HepG2 (cell line): ENCODE data around the gene MAP2K5. TPM values are rescaled to one million over a fixed set of nuclear protein-coding genes. Genes with fewer than 3 reads are reported as not detected.

Experiments
- ATAC-seq: fragments of 200-7000 bp; cut with Tn5 transposase; 3 replicates; pipeline ENCODE4 v1.9.1; 2020; ENCODE audit warnings: mild to moderate bottlenecking, moderate library complexity
- BruUV-seq: library from RNA; stranded (reverse); fragments of 400-500 nt; replicated peaks from 2 replicates; lab custom pipeline; 2021; lab: Mats Ljungman, UMichigan
- CTCF ChIA-PET: fragments of 300-600 bp; formaldehyde crosslinking; extraction: SDS; loops from one replicate; lab custom pipeline; 2021; ENCODE audit warnings: low total read pairs, inconsistent platforms, low intra/inter-chr PET ratio; lab: Yijun Ruan, JAX
- POLR2A ChIA-PET: fragments of 350-600 bp; sonication (Branson Sonifier 250); formaldehyde crosslinking; loops from one replicate; lab custom pipeline; 2020; ENCODE audit warnings: antibody characterized with exemption, inconsistent platforms; lab: Yijun Ruan, JAX
- DNase-seq: peaks from one replicate; pipeline ENCODE4 v3.0.0-alpha.2; 2015; ENCODE audit warnings: low spot score
- FAIRE-seq: peaks from 3 replicates; lab custom pipeline; 2011; peaks lifted over from hg19 to GRCh38; lab: Jason Lieb, UNC
- H2AFZ ChIP-seq: one replicate; pipeline ENCODE4 v1.6.1; 2011; ENCODE audit warnings: low read length, inconsistent platforms
- H3K27ac ChIP-seq: fragments of 300-600 bp; 3 replicates; pipeline ENCODE4 v1.8.0; 2011; ENCODE audit warnings: mixed run types, mild to moderate bottlenecking, mixed read lengths, low read length, inconsistent platforms; ENCODE audit not compliant: insufficient read depth; ENCODE audit errors: extremely low read length
- H3K27me3 ChIP-seq, 2 experiments: fragments of 200-600 bp in 1 of 2; 2 replicates in 1 of 2; 3 replicates in 1 of 2; pipeline versions ENCODE4 v1.6.0 to v1.8.0; 2011; ENCODE audit warnings: low read length in 2 of 2, mild to moderate bottlenecking in 2 of 2, moderate library complexity in 2 of 2, inconsistent platforms in 1 of 2; ENCODE audit not compliant: insufficient read depth in 2 of 2, control insufficient read depth in 1 of 2
- H3K36me3 ChIP-seq, 2 experiments: fragments of 200-600 bp in 1 of 2; replicated peaks in 1 of 2; 2 replicates in 1 of 2; 3 replicates in 1 of 2; pipeline versions ENCODE4 v1.5.1 to v1.8.0; 2011; ENCODE audit warnings: low read length in 2 of 2, inconsistent platforms in 1 of 2; ENCODE audit not compliant: insufficient read depth in 2 of 2, control insufficient read depth in 1 of 2
- H3K4me1 ChIP-seq: 2 replicates; pipeline ENCODE4 v1.5.1; 2012; ENCODE audit warnings: low read length, inconsistent platforms; ENCODE audit not compliant: insufficient read depth
- H3K4me2 ChIP-seq: 2 replicates; pipeline ENCODE4 v1.6.0; 2011; ENCODE audit warnings: low read depth, low read length, inconsistent platforms
- H3K4me3 ChIP-seq, 3 experiments: fragments of 200-600 bp in 1 of 3; sonication (generic), shearing (Covaris generic) in 1 of 3; replicated peaks in 1 of 3; 2 replicates each; pipeline ENCODE4 v1.5.1; 2011 to 2016; ENCODE audit warnings: low read length in 3 of 3, inconsistent platforms in 2 of 3, low read depth in 2 of 3, mild to moderate bottlenecking in 2 of 3, control low read depth in 1 of 3, mixed read lengths in 1 of 3; ENCODE audit not compliant: insufficient read depth in 1 of 3
- H3K79me2 ChIP-seq: one replicate; pipeline ENCODE4 v1.6.1; 2011; ENCODE audit warnings: low read length, inconsistent platforms; ENCODE audit not compliant: insufficient read depth
- H3K9ac ChIP-seq: 2 replicates; pipeline ENCODE4 v1.6.0; 2011; ENCODE audit warnings: mild to moderate bottlenecking, low read depth, low read length, inconsistent platforms; ENCODE audit not compliant: insufficient read depth
- H3K9me3 ChIP-seq: 2 replicates; pipeline ENCODE4 v1.5.1; 2012; ENCODE audit warnings: mild to moderate bottlenecking, low read length
- H4K20me1 ChIP-seq: 2 replicates; pipeline ENCODE4 v1.6.0; 2011; ENCODE audit warnings: inconsistent platforms, mild to moderate bottlenecking, low read length, moderate library complexity; ENCODE audit not compliant: insufficient read depth
- HNRNPK ChIP-seq: fragments of 200-400 bp; formaldehyde crosslinking; IDR thresholded peaks from 2 replicates; pipeline ENCODE4 v1.6.1; 2018; ENCODE audit warnings: low read length, low read depth, moderate library complexity, mild to moderate bottlenecking; ENCODE audit not compliant: poor library complexity, severe bottlenecking
- XRCC5 ChIP-seq: fragments of 200-400 bp; formaldehyde crosslinking; optimal IDR thresholded peaks from 2 replicates; pipeline ENCODE3; 2017; ENCODE audit warnings: mild to moderate bottlenecking, low read length
- ZNF329 ChIP-seq: sonication (generic); formaldehyde crosslinking; IDR thresholded peaks from 2 replicates; pipeline ENCODE4 v1.9.0; 2021; ENCODE audit warnings: low read depth, mild to moderate bottlenecking, missing genetic modification reagents
- WGBS: methylation state at CpG from one replicate; pipeline ENCODE4 v1.1.6; 2017; ENCODE audit warnings: low lambda C conversion rate; 5-methylcytosine and 5-hydroxymethylcytosine counted together
- in situ Hi-C: cut with HindIII; loops from 2 replicates; pipeline ENCODE4 v1.10.0; 2017; ENCODE audit warnings: low pct_unique_long_range_greater_than_20kb; ENCODE audit not compliant: extremely low pct_ligation_motif_present
- intact Hi-C: fragments of 100-400 bp; cut with micrococcal nuclease; formaldehyde crosslinking; loops from one replicate; pipeline ENCODE4 v1.10.0; 2022; ENCODE audit not compliant: unreplicated experiment
- polyA plus RNA-seq, 8 experiments: library from polyadenylated mRNA; depleted of rRNA in 3 of 8; stranded (reverse) in 7 of 8; unstranded in 1 of 8; fragments of >200 nt; fragmentation: Illumina TruSeq in 4 of 8; extraction: Trizol in 4 of 8; gene quantifications; 2 replicates each; pipeline versions ENCODE4 v1.2.1 to v1.2.3, GENCODE V29; 2011 to 2016; ENCODE audit warnings: low read depth in 4 of 8, missing spikeins in 1 of 8, mixed read lengths in 1 of 8; ENCODE audit not compliant: insufficient read depth in 1 of 8
- total RNA-seq, 5 experiments: library from RNA; depleted of rRNA; stranded (reverse); fragments of >200 nt; fragmentation: Illumina TruSeq; extraction: Trizol; gene quantifications; 2 replicates each; pipeline ENCODE4 v1.2.3, GENCODE V29; 2016; ENCODE audit warnings: low read depth in 1 of 5

MAP2K5 gene
- total and polyA plus RNA-seq, 2 of the 13 experiments (the other 11 are each of a cell fraction or from before 2014, with no cell fraction given): 4.0 to 4.3 TPM

GRCh38 chr15:67590191-67590590, 47.7 kb downstream of the MAP2K5 start:
- TF ChIP-seq HNRNPK (peak; percentile 62), XRCC5 (no peak)
- H3K27me3 ChIP-seq: no peaks in the 10 kb centered on the region
- FAIRE-seq: no peak
- POLR2A ChIA-PET: no interaction called here
- H3K4me3 ChIP-seq: no peak overlapping the region
- 89% methylated on average over 3 of the region's 3 CpGs for WGBS
- in situ Hi-C loops (no loop called here), intact Hi-C loops (no loop called here)
- ATAC-seq: no peak
- no peaks in the 10 kb centered on the region for H3K79me2 ChIP-seq
- no peaks in the 10 kb centered on the region for H3K4me1 ChIP-seq
- no peak overlapping the region for H3K9ac ChIP-seq
- CTCF ChIA-PET: no interaction called here
- no peaks in the 10 kb centered on the region for H3K9me3 ChIP-seq
- no TSS peak for BruUV-seq
- DNase-seq: no peak
- H3K4me2 ChIP-seq: no peak overlapping the region
- H4K20me1 ChIP-seq: no peaks in the 10 kb centered on the region
- peaks cover 0 to 31% of the 10 kb centered on the region in 2 experiments; a peak in 1 of 5 replicates for H3K36me3 ChIP-seq
- H2AFZ ChIP-seq: no peak overlapping the region
- H3K27ac ChIP-seq: no peak overlapping the region

GRCh38 chr15:67592245-67592644, 49.7 kb downstream of the MAP2K5 start:
- CTCF ChIA-PET: no interaction called here
- Histone ChIP-seq H3K79me2 (no peaks in the 10 kb centered on the region), H3K4me2 (no peak overlapping the region), H3K9me3 (no peaks in the 10 kb centered on the region), H3K9ac (no peak overlapping the region), H2AFZ (no peak overlapping the region), H3K4me1 (no peaks in the 10 kb centered on the region), H3K27ac (no peak overlapping the region), H3K4me3 (no peak overlapping the region), H3K36me3 (peaks cover 0 to 26% of the 10 kb centered on the region in 2 experiments; a peak in 1 of 5 replicates)
- no TSS peak for BruUV-seq
- POLR2A ChIA-PET: no interaction called here
- intact Hi-C loops: no loop called here
- in situ Hi-C loops: no loop called here
- no peak for DNase-seq
- no peak for TF ChIP-seq ZNF329 (CRISPR knock-in tag)
- TF ChIP-seq, all 625 proteins: peak for 0
- ATAC-seq (no peak), FAIRE-seq (no peak)
- H3K27me3 ChIP-seq: no peaks in the 10 kb centered on the region
- no peaks in the 10 kb centered on the region for H4K20me1 ChIP-seq
